Endothelial cell of umbilical vein (primary cell): ENCODE measurements around the gene DHRS7B. TPM values are rescaled to one million over a fixed set of nuclear protein-coding genes. Genes with fewer than 3 reads are reported as not detected.

Experiments used
- BruUV-seq: library from RNA; stranded (reverse); fragments of 400-500 nt; replicated peaks from 2 replicates; lab custom pipeline; 2021; lab: Mats Ljungman, UMichigan
- CTCF ChIA-PET: fragments of 300-600, 350-600 bp; sonication (Branson Sonifier 250); formaldehyde crosslinking; loops from one replicate; lab custom pipeline; 2021; ENCODE audit warnings: antibody characterized with exemption, inconsistent platforms; lab: Charles Lee
- POLR2A ChIA-PET: fragments of 300-600, 350-600 bp; sonication (Branson Sonifier 250); formaldehyde crosslinking; loops from one replicate; lab custom pipeline; 2021; ENCODE audit warnings: antibody characterized with exemption, inconsistent platforms; lab: Charles Lee
- DNase-seq: peaks from one replicate; pipeline ENCODE4 v3.0.0-alpha.2; 2011; ENCODE audit warnings: low read depth, low spot score
- FAIRE-seq: peaks from 2 replicates; lab custom pipeline; 2011; peaks lifted over from hg19 to GRCh38; lab: Jason Lieb, UNC
- H2AFZ ChIP-seq: 2 replicates; pipeline ENCODE4 v1.6.0; 2012; ENCODE audit warnings: low read depth, low read length, control low read depth, inconsistent platforms
- H3K27ac ChIP-seq: 2 replicates; pipeline ENCODE4 v1.5.1; 2011; ENCODE audit warnings: low read depth, mild to moderate bottlenecking, control low read depth, low read length, moderate library complexity; ENCODE audit not compliant: insufficient read depth
- H3K27me3 ChIP-seq, 2 experiments: 2 replicates each; pipeline versions ENCODE4 v1.6.0 to v1.6.1; 2011; ENCODE audit warnings: low read length in 2 of 2, mixed read lengths in 1 of 2; ENCODE audit not compliant: control insufficient read depth in 2 of 2, insufficient read depth in 2 of 2
- H3K36me3 ChIP-seq, 2 experiments: 2 replicates in 1 of 2; 3 replicates in 1 of 2; pipeline ENCODE4 v1.5.1; 2011; ENCODE audit warnings: low read length in 2 of 2, mild to moderate bottlenecking in 1 of 2, moderate library complexity in 1 of 2; ENCODE audit not compliant: control insufficient read depth in 2 of 2, insufficient read depth in 2 of 2; ENCODE audit errors: extremely low read depth in 1 of 2
- H3K4me1 ChIP-seq: 3 replicates; pipeline ENCODE4 v1.5.1; 2011; ENCODE audit warnings: mild to moderate bottlenecking, low read length; ENCODE audit not compliant: control insufficient read depth, insufficient read depth; ENCODE audit errors: extremely low read depth
- H3K4me2 ChIP-seq: 2 replicates; pipeline ENCODE4 v1.6.1; 2011; ENCODE audit warnings: low read length, control low read depth, mixed read lengths; ENCODE audit not compliant: insufficient read depth
- H3K4me3 ChIP-seq, 3 experiments: fragments of 200-600 bp in 1 of 3; sonication (generic), shearing (Covaris generic) in 1 of 3; replicated peaks in 1 of 3; 2 replicates each; pipeline ENCODE4 v1.5.1; 2011 to 2016; ENCODE audit warnings: control low read depth in 3 of 3, low read length in 3 of 3, mild to moderate bottlenecking in 2 of 3, inconsistent platforms in 1 of 3, low read depth in 1 of 3, moderate library complexity in 1 of 3; ENCODE audit not compliant: insufficient read depth in 1 of 3
- H3K79me2 ChIP-seq: 2 replicates; pipeline ENCODE4 v1.6.0; 2012; ENCODE audit warnings: low read length, inconsistent platforms; ENCODE audit not compliant: control insufficient read depth, insufficient read depth
- H3K9ac ChIP-seq: replicated peaks from 2 replicates; pipeline ENCODE3; 2011; ENCODE audit warnings: low read length, control low read depth; ENCODE audit not compliant: insufficient read depth; ENCODE audit errors: extremely low read depth
- H3K9me1 ChIP-seq: replicated peaks from 3 replicates; pipeline ENCODE4 v1.6.0; 2011; ENCODE audit warnings: mild to moderate bottlenecking, low read length; ENCODE audit not compliant: control insufficient read depth, insufficient read depth; ENCODE audit errors: extremely low read depth
- H3K9me3 ChIP-seq: replicated peaks from 2 replicates; pipeline ENCODE4 v1.5.1; 2012; ENCODE audit warnings: low read length, inconsistent platforms; ENCODE audit not compliant: control insufficient read depth, insufficient read depth
- H4K20me1 ChIP-seq: replicated peaks from 2 replicates; pipeline ENCODE3; 2011; ENCODE audit warnings: mild to moderate bottlenecking, low read length; ENCODE audit not compliant: control insufficient read depth, insufficient read depth; ENCODE audit errors: extremely low read depth
- EZH2 ChIP-seq: IDR thresholded peaks from 2 replicates; pipeline ENCODE4 v1.6.1; 2012; ENCODE audit warnings: borderline replicate concordance, low read depth, mild to moderate bottlenecking, moderate library complexity, low read length, inconsistent platforms; ENCODE audit not compliant: severe bottlenecking
- FOS ChIP-seq: IDR thresholded peaks from 2 replicates; pipeline ENCODE4 v1.6.1; 2011; ENCODE audit warnings: mild to moderate bottlenecking, low read length, moderate library complexity, borderline replicate concordance; ENCODE audit not compliant: insufficient read depth
- GATA2 ChIP-seq: IDR thresholded peaks from 2 replicates; pipeline ENCODE4 v1.7.0; 2011; ENCODE audit warnings: low read depth, mild to moderate bottlenecking, moderate library complexity, mixed read lengths, low read length; ENCODE audit not compliant: insufficient read length, insufficient read depth
- JUN ChIP-seq: IDR thresholded peaks from 2 replicates; pipeline ENCODE4 v1.6.1; 2011; ENCODE audit warnings: borderline replicate concordance, low read depth; ENCODE audit not compliant: insufficient read length, insufficient read depth
- MAX ChIP-seq: IDR thresholded peaks from 2 replicates; pipeline ENCODE4 v1.6.1; 2011; ENCODE audit not compliant: insufficient read depth, insufficient read length
- MYC ChIP-seq: IDR thresholded peaks from one replicate; pipeline ENCODE4 v1.6.1; 2011; ENCODE audit warnings: mild to moderate bottlenecking, low read depth, low read length
- POLR2A ChIP-seq: IDR thresholded peaks from 2 replicates; pipeline ENCODE4 v1.6.1; 2012; ENCODE audit warnings: low read depth, mild to moderate bottlenecking, control low read depth, low read length
- POLR2AphosphoS5 ChIP-seq: IDR thresholded peaks from 2 replicates; pipeline ENCODE4 v1.6.1; 2012; ENCODE audit warnings: low read depth, mild to moderate bottlenecking, control low read depth, low read length, moderate library complexity; ENCODE audit not compliant: insufficient read depth
- dilution Hi-C: fragments of 300-500 bp; cut with MboI; formaldehyde crosslinking; loops from one replicate; pipeline ENCODE4 v1.15.0; 2019; ENCODE audit warnings: low sequenced_read_pairs; ENCODE audit not compliant: extremely low pct_ligation_motif_present
- intact Hi-C: fragments of 100-400 bp; cut with micrococcal nuclease; formaldehyde crosslinking; loops from one replicate; pipeline ENCODE4 v1.10.0; 2022
- polyA plus RNA-seq, 4 experiments: library from polyadenylated mRNA; depleted of rRNA in 3 of 4; stranded (reverse) in 3 of 4; unstranded in 1 of 4; fragments of >200 nt; gene quantifications; 2 replicates each; pipeline versions ENCODE4 v1.2.1 to v1.2.3, GENCODE V29; 2011 to 2012; ENCODE audit warnings: missing spikeins in 1 of 4
- total RNA-seq: library from RNA; stranded (reverse); gene quantifications from 2 replicates; pipeline ENCODE4 v1.2.3, GENCODE V29; 2021
- TF ChIP-seq, protein P1 (sequence below), 2 donors: IDR thresholded peaks; 1 replicate in 1 of 2; 2 replicates in 1 of 2; pipeline ENCODE4 v1.5.1; 2011; ENCODE audit warnings: low read length in 2 of 2, mild to moderate bottlenecking in 2 of 2, moderate library complexity in 2 of 2, control low read depth in 1 of 2, inconsistent platforms in 1 of 2, low read depth in 1 of 2; ENCODE audit not compliant: insufficient read depth in 1 of 2; ENCODE audit errors: extremely low read depth in 1 of 2

The DHRS7B gene
- total and polyA plus RNA-seq, 2 donors (not counting 3 experiments of a cell fraction or from before 2014, with no cell fraction given) = 14.0 to 28.1 TPM

DNA sequence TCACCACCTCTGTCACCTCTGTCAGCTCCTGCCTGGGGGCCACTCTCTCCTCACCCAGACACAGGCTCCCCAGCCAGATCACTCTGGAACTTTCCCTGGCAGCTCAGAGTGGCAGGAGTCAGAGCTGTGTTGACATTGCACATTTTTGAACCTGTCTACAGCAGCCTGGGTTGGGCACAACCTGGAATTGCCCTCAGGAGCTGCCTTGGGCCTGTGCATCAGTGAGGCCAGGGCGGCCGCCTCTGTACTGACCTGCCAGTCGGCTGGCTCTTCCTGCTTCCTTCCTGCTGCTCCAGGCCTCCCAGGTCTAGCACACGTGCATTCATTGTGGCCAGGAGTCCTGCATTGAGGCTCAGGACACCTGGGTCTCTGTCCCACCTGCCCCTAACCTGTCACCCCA, 101.3 kb downstream of the DHRS7B start:
- Histone ChIP-seq H3K36me3 (no peaks in the 10 kb centered on the region), H3K9me1 (no peaks in the 10 kb centered on the region), H3K4me1 (no peaks in the 10 kb centered on the region), H3K9ac (no peak overlapping the region), H3K27ac (no peak overlapping the region), H3K4me3 (no peak overlapping the region), H2AFZ (no peak overlapping the region), H3K4me2 (no peak overlapping the region), H3K79me2 (no peaks in the 10 kb centered on the region), H3K9me3 (no peaks in the 10 kb centered on the region), H4K20me1 (no peaks in the 10 kb centered on the region), H3K27me3 (no peaks in the 10 kb centered on the region)
- POLR2A ChIA-PET = no interaction called here
- intact Hi-C loops = no loop called here
- dilution Hi-C loops = no loop called here
- no peak for DNase-seq
- CTCF ChIA-PET = interaction anchor here (0.7 to 1.5 kb wide), 2 partner anchors 11 to 272 kb away, joined by 3 to 5 read pairs; no protein-coding TSS in a partner anchor
- TF ChIP-seq, protein P1, sequence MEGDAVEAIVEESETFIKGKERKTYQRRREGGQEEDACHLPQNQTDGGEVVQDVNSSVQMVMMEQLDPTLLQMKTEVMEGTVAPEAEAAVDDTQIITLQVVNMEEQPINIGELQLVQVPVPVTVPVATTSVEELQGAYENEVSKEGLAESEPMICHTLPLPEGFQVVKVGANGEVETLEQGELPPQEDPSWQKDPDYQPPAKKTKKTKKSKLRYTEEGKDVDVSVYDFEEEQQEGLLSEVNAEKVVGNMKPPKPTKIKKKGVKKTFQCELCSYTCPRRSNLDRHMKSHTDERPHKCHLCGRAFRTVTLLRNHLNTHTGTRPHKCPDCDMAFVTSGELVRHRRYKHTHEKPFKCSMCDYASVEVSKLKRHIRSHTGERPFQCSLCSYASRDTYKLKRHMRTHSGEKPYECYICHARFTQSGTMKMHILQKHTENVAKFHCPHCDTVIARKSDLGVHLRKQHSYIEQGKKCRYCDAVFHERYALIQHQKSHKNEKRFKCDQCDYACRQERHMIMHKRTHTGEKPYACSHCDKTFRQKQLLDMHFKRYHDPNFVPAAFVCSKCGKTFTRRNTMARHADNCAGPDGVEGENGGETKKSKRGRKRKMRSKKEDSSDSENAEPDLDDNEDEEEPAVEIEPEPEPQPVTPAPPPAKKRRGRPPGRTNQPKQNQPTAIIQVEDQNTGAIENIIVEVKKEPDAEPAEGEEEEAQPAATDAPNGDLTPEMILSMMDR (IDR thresholded peaks at IDR 0.05; ENCODE audit: extremely low read depth in 1 of 2, insufficient read depth in 1 of 2, low read depth in 1 of 2, low read length in 2 of 2) = no peak
- no peak for TF ChIP-seq GATA2
- TF ChIP-seq MYC = no peak
- no peak for TF ChIP-seq POLR2A
- TF ChIP-seq JUN = no peak
- TF ChIP-seq POLR2AphosphoS5 = no peak
- no peak for TF ChIP-seq FOS
- no peak for TF ChIP-seq EZH2
- no peak for TF ChIP-seq MAX
- FAIRE-seq = no peak
- no TSS peak for BruUV-seq
